HEK293 (cell line): ENCODE measurements around the gene ZNF630.
A peak's percentile ranks its signal among the peaks of the same experiment; 100 is the strongest.

Experiments
- CTCF ChIA-PET: fragments of 350-600 bp; formaldehyde crosslinking; extraction: SDS; loops from one replicate; lab custom pipeline; 2021; ENCODE audit warnings: antibody characterized with exemption; lab: Yijun Ruan, JAX
- POLR2A ChIA-PET: fragments of 300-600 bp; formaldehyde crosslinking; extraction: SDS; loops from one replicate; lab custom pipeline; 2020; ENCODE audit warnings: antibody characterized with exemption, inconsistent platforms; lab: Yijun Ruan, JAX
- H3K27ac ChIP-seq: fragments of 200-500 bp; sonication (Bioruptor generic); 2 replicates; pipeline ENCODE4 v1.5.1; 2014; ENCODE audit warnings: low read depth, low read length, control low read depth, inconsistent platforms; ENCODE audit errors: extremely low read depth
- H3K36me3 ChIP-seq, 2 experiments: fragments of 200-500 bp in 1 of 2; sonication (Bioruptor generic) in 1 of 2; 1 replicate in 1 of 2; 2 replicates in 1 of 2; pipeline ENCODE4 v1.5.1; 2014 to 2017; ENCODE audit warnings: inconsistent platforms in 2 of 2, low read length in 2 of 2; ENCODE audit not compliant: control insufficient read depth in 2 of 2, insufficient read depth in 1 of 2
- H3K4me1 ChIP-seq: fragments of 200-500 bp; sonication (Bioruptor generic); 2 replicates; pipeline ENCODE4 v1.5.1; 2014; ENCODE audit warnings: mild to moderate bottlenecking, low read length, inconsistent platforms; ENCODE audit not compliant: control insufficient read depth, insufficient read depth
- H3K4me3 ChIP-seq: 2 replicates; pipeline ENCODE4 v1.5.1; 2011; ENCODE audit warnings: low read depth, mild to moderate bottlenecking, control low read depth, low read length, moderate library complexity
- H3K9me3 ChIP-seq: fragments of 200-500 bp; sonication (Bioruptor generic); 2 replicates; pipeline ENCODE4 v1.5.1; 2014; ENCODE audit warnings: low read depth, low read length, inconsistent platforms; ENCODE audit not compliant: control insufficient read depth, insufficient read depth
- ATF2 ChIP-seq: fragments of 450-650 bp; formaldehyde crosslinking; IDR thresholded peaks from 2 replicates; pipeline ENCODE4 v1.5.1; 2016; ENCODE audit warnings: missing biosample characterization, missing genetic modification characterization, low read depth
- BCL11B ChIP-seq: fragments of 450-650 bp; formaldehyde crosslinking; IDR thresholded peaks from 2 replicates; pipeline ENCODE4 v1.5.1; 2016; ENCODE audit warnings: low read depth, missing biosample characterization, missing genetic modification characterization
- GLI4 ChIP-seq: fragments of 450-650 bp; formaldehyde crosslinking; IDR thresholded peaks from 2 replicates; pipeline ENCODE4 v1.5.1; 2016; ENCODE audit warnings: missing biosample characterization, missing genetic modification characterization
- IKZF3 ChIP-seq: fragments of 450-650 bp; IDR thresholded peaks from 2 replicates; pipeline ENCODE4 v1.5.0; 2018; ENCODE audit warnings: missing biosample characterization, mild to moderate bottlenecking, missing genetic modification characterization, moderate library complexity
- MEIS1 ChIP-seq: sonication (generic); formaldehyde crosslinking; IDR thresholded peaks from 2 replicates; pipeline ENCODE4 v1.8.1; 2022; ENCODE audit warnings: missing genetic modification reagents, mild to moderate bottlenecking, borderline replicate concordance
- PRDM6 ChIP-seq: fragments of 450-650 bp; formaldehyde crosslinking; IDR thresholded peaks from 2 replicates; pipeline ENCODE4 v1.5.1; 2017; ENCODE audit warnings: missing biosample characterization, missing genetic modification characterization
- SETDB1 ChIP-seq: IDR thresholded peaks from one replicate; pipeline ENCODE4 v1.6.1; 2017; ENCODE audit warnings: mild to moderate bottlenecking, low read length, moderate library complexity, mixed read lengths; ENCODE audit not compliant: insufficient read length
- ZBTB6 ChIP-seq: fragments of 450-650 bp; formaldehyde crosslinking; IDR thresholded peaks from 2 replicates; pipeline ENCODE4 v1.5.1; 2017; ENCODE audit warnings: missing biosample characterization, missing genetic modification characterization
- ZNF138 ChIP-seq: fragments of 450-650 bp; formaldehyde crosslinking; IDR thresholded peaks from 2 replicates; pipeline ENCODE4 v1.5.1; 2016; ENCODE audit warnings: missing biosample characterization, missing genetic modification characterization, borderline replicate concordance
- ZNF146 ChIP-seq: fragments of 450-650 bp; formaldehyde crosslinking; IDR thresholded peaks from 2 replicates; pipeline ENCODE4 v1.5.1; 2016; ENCODE audit warnings: missing biosample characterization, missing genetic modification characterization
- ZNF19 ChIP-seq: fragments of 450-650 bp; formaldehyde crosslinking; IDR thresholded peaks from 2 replicates; pipeline ENCODE4; 2016; ENCODE audit warnings: missing biosample characterization, missing genetic modification characterization, low read depth
- ZNF211 ChIP-seq: fragments of 450-650 bp; formaldehyde crosslinking; IDR thresholded peaks from 2 replicates; pipeline ENCODE4 v1.5.1; 2016; ENCODE audit warnings: low read depth, missing biosample characterization, missing genetic modification characterization
- ZNF274 ChIP-seq, 2 experiments: fragments of 200-500 bp in 1 of 2; fragments of 450-650 bp in 1 of 2; sonication (Bioruptor generic) in 1 of 2; formaldehyde crosslinking in 1 of 2; IDR thresholded peaks; 2 replicates each; pipeline versions ENCODE4 v1.5.1 to v1.6.1; 2014 to 2016; ENCODE audit warnings: borderline replicate concordance in 1 of 2, inconsistent platforms in 1 of 2, low read length in 1 of 2, missing biosample characterization in 1 of 2, missing genetic modification characterization in 1 of 2
- ZNF292 ChIP-seq: fragments of 450-650 bp; formaldehyde crosslinking; IDR thresholded peaks from 2 replicates; pipeline ENCODE4 v1.5.1; 2016; ENCODE audit warnings: low read depth, missing biosample characterization, missing genetic modification characterization, borderline replicate concordance
- ZNF366 ChIP-seq: fragments of 450-650 bp; formaldehyde crosslinking; conservative IDR thresholded peaks from 2 replicates; pipeline ENCODE4 v1.5.1; 2016; ENCODE audit warnings: missing biosample characterization, missing genetic modification characterization
- ZNF521 ChIP-seq: fragments of 450-650 bp; formaldehyde crosslinking; IDR thresholded peaks from 2 replicates; pipeline ENCODE4 v1.5.1; 2017; ENCODE audit warnings: missing biosample characterization, mild to moderate bottlenecking, missing genetic modification characterization
- ZNF610 ChIP-seq: fragments of 450-650 bp; formaldehyde crosslinking; IDR thresholded peaks from 2 replicates; pipeline ENCODE4 v1.5.1; 2016; ENCODE audit warnings: missing biosample characterization, missing genetic modification characterization, borderline replicate concordance
- ZNF624 ChIP-seq: fragments of 450-650 bp; formaldehyde crosslinking; IDR thresholded peaks from 2 replicates; pipeline ENCODE4 v1.5.1; 2017; ENCODE audit warnings: missing biosample characterization, missing genetic modification characterization
- ZNF664 ChIP-seq: fragments of 450-650 bp; formaldehyde crosslinking; IDR thresholded peaks from 2 replicates; pipeline ENCODE4 v1.5.1; 2016; ENCODE audit warnings: missing biosample characterization, missing genetic modification characterization
- ZNF777 ChIP-seq: fragments of 450-650 bp; formaldehyde crosslinking; IDR thresholded peaks from 2 replicates; pipeline ENCODE4 v1.5.1; 2017; ENCODE audit warnings: missing biosample characterization, missing genetic modification characterization, borderline replicate concordance

Gene ZNF630

DNA sequence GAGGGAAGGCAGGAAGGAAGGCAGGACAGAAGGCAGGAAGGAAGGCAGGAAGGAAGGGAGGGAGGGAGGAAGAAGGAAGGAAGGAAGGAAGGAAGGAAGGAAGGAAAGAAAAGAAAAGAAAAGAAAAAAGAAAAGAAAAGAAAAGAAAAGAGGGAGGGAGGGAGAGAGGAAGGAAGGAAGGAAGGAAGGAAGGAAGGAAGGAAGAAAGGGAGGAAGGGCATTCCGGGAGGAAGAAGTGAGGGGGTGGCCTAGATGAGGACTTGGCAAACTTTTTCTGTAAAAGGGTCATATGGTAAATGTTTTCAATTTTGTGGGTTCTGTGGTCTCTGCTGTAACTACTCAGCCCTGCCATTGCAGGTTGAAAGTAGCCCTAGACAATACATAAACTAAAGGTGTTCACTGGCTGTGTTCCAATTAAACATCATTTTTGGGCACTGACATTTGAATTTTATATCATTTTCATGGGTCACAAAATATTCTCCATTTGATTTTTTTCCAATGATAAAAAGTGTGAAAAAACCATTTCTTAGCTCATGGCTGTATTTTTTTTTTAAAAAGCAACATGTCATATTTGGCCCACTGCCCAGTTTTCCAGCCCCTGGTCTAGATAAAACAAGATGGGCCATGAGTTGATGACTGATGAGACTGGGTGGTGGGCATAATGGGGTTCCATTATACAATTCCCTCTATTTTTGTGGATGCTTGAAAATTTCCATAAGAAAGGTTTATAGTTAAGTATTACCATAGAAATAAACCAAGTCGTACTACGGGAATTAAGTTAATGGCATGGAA, 3.1 kb downstream of the ZNF630 start:
- Histone ChIP-seq H3K27ac (no peak overlapping the region), H3K9me3 (no peaks in the 10 kb centered on the region), H3K4me3 (no peak overlapping the region), H3K4me1 (no peaks in the 10 kb centered on the region), H3K36me3 (peaks cover 0 to 3% of the 10 kb centered on the region in 2 experiments; a peak in 1 of 3 replicates)
- TF ChIP-seq ATF2 (tag by site-specific recombination) (no peak), ZNF366 (tag by site-specific recombination) (peak; percentile 70)
- ChIA-PET CTCF (no interaction called here), POLR2A (no interaction called here)

DNA sequence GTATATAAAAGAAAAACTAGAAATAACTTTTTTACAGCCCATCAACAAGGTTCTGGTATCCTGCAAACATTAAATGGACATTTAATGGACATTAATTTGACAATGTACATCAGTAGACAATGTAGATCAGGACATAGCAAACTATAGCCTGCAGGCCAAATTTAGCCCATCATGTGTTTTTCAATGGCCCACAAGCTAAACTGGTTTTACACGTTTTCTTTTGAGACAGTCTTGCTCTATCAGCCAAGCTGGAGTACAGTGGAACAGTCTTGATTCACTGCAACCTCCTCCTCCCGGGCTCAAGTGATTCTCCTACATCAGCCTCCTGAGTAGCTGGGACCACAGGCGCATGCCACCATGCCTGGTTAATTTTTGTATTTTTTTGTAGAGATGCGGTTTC, 7.2 kb downstream of the ZNF630 start:
- ChIA-PET POLR2A (no interaction called here), CTCF (no interaction called here)
- H3K9me3 ChIP-seq = no peaks in the 10 kb centered on the region; the same call in none of the 2 replicates
- TF ChIP-seq GLI4 (tag by site-specific recombination) = no peak
- TF ChIP-seq IKZF3 (tag by site-specific recombination) = no peak
- TF ChIP-seq ZNF292 (tag by site-specific recombination) = no peak
- no peak for TF ChIP-seq ZBTB6
- TF ChIP-seq ZNF610 (tag by site-specific recombination) = no peak
- TF ChIP-seq ZNF138 (tag by site-specific recombination) = no peak
- no peak for TF ChIP-seq ZNF664
- no peak for TF ChIP-seq PRDM6
- no peak for TF ChIP-seq ZNF211 (tag by site-specific recombination)
- TF ChIP-seq BCL11B (tag by site-specific recombination) = no peak
- TF ChIP-seq ZNF19 = no peak
- no peak for TF ChIP-seq MEIS1 (CRISPR knock-in tag)
- no peak for TF ChIP-seq ZNF777
- no peak for TF ChIP-seq ZNF521
- no peak for TF ChIP-seq ZNF146 (tag by site-specific recombination)
- H3K27ac ChIP-seq = no peak overlapping the region
- H3K36me3 ChIP-seq = peaks cover 3 to 29% of the 10 kb centered on the region in 2 experiments; a peak in 1 of 3 replicates
- H3K4me3 ChIP-seq = no peak overlapping the region
- no peaks in the 10 kb centered on the region for H3K4me1 ChIP-seq

GRCh38 chrX:48059296-48059639, 12.2 kb downstream of the ZNF630 start:
- ChIA-PET CTCF (no interaction called here), POLR2A (no interaction called here)
- Histone ChIP-seq H3K27ac (no peak overlapping the region), H3K9me3 (no peaks in the 10 kb centered on the region; the same call in none of the 2 replicates), H3K4me3 (no peak overlapping the region), H3K4me1 (no peaks in the 10 kb centered on the region), H3K36me3 (peaks cover 3 to 31% of the 10 kb centered on the region in 2 experiments; a peak in 1 of 3 replicates)
- TF ChIP-seq ZNF274 (IDR thresholded peaks at IDR 0.05; ENCODE audit: low read length) (peak; percentile 63), ZNF274 (tag by site-specific recombination; IDR thresholded peaks at IDR 0.05; ENCODE audit: borderline replicate concordance) (peak; percentile 82; the same call in 1 of the 2 replicates), SETDB1 (peak; percentile 72), ZNF624 (tag by site-specific recombination) (no peak)
